Osteocyte (in vitro differentiated cells): ENCODE results near the gene SLC38A4. TPM values are rescaled to one million over a fixed set of nuclear protein-coding genes. Genes with fewer than 3 reads are reported as not detected.

Source experiments
- DNase-seq: peaks from one replicate; pipeline ENCODE4 v3.0.0; 2021; ENCODE audit warnings: mixed read lengths; ENCODE audit not compliant: unreplicated experiment; ENCODE audit errors: extremely low spot score
- H3K27ac Mint-ChIP-seq: one replicate; pipeline ENCODE4 v1.8.0; 2021; ENCODE audit warnings: mild to moderate bottlenecking, mixed read lengths; ENCODE audit not compliant: unreplicated experiment
- H3K27me3 Mint-ChIP-seq: one replicate; pipeline ENCODE4 v1.8.0; 2021; ENCODE audit warnings: mixed read lengths; ENCODE audit not compliant: unreplicated experiment
- H3K36me3 Mint-ChIP-seq: one replicate; pipeline ENCODE4 v1.8.0; 2021; ENCODE audit warnings: mixed read lengths; ENCODE audit not compliant: unreplicated experiment
- H3K4me1 Mint-ChIP-seq: one replicate; pipeline ENCODE4 v1.8.0; 2021; ENCODE audit warnings: mixed read lengths; ENCODE audit not compliant: unreplicated experiment
- H3K4me3 Mint-ChIP-seq: one replicate; pipeline ENCODE4 v1.8.0; 2021; ENCODE audit warnings: mild to moderate bottlenecking, moderate library complexity, mixed read lengths; ENCODE audit not compliant: unreplicated experiment
- H3K9me3 Mint-ChIP-seq: one replicate; pipeline ENCODE4 v1.8.0; 2021; ENCODE audit warnings: mixed read lengths; ENCODE audit not compliant: unreplicated experiment
- CTCF ChIP-seq: fragments of 200-600 bp; sonication (generic); IDR thresholded peaks from 2 replicates; pipeline ENCODE4 v1.5.0; 2021; ENCODE audit warnings: antibody characterized with exemption, mild to moderate bottlenecking, moderate library complexity
- total RNA-seq: library from RNA; stranded (reverse); gene quantifications from 2 replicates; pipeline ENCODE4 v1.2.1, GENCODE V29; 2021

The SLC38A4 gene
- total RNA-seq, 1 donor from 2014 or later = 11.4 TPM

DNA sequence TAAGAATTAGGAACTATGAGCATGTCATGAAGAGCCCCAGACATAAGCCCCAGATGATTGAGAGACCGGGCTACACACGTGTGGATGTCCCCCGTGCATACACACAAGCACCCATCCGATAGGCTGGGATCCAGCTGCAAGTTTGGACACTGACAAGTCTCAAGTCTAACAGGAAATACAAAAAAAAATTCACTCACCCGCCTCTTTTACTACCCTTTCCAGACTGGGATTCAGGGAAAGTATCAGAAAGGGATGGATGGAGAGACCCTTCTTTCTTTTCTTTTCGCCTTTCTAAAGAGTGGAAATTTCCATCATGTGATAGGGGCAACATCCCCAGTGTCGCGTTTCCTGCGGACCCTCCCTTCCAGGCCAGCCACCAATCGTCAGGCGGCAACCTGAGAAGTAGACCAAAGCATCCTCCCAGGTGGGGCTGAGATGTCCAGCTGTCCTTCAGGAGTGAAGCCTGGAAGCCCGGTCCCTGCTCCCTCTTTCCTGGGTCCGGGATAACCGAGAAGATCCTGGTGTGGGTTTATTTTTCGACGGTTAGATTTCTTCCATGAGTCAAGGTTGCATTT is 6.4 kb upstream of the SLC38A4 start:
- Mint-ChIP-seq H3K4me1 (peaks cover 18% of the 10 kb centered on the region), H3K27ac (no peak overlapping the region), H3K36me3 (peaks cover 2% of the 10 kb centered on the region), H3K27me3 (no peaks in the 10 kb centered on the region), H3K4me3 (peak overlapping the region; percentile 78), H3K9me3 (peaks cover 6% of the 10 kb centered on the region)
- TF ChIP-seq CTCF = no peak
- no peak for DNase-seq

- Mint-ChIP-seq H3K4me1 (peaks cover 18% of the 10 kb centered on the region), H3K9me3 (peaks cover 1% of the 10 kb centered on the region), H3K27ac (peak overlapping the region; percentile 28), H3K27me3 (no peaks in the 10 kb centered on the region), H3K36me3 (peaks cover under 1% of the 10 kb centered on the region), H3K4me3 (peak overlapping the region; percentile 78)
- DNase-seq = no peak
- no peak for TF ChIP-seq CTCF
Measured at GRCh38 chr12:46831335-46832129, 5.7 kb upstream of the SLC38A4 start.

DNA sequence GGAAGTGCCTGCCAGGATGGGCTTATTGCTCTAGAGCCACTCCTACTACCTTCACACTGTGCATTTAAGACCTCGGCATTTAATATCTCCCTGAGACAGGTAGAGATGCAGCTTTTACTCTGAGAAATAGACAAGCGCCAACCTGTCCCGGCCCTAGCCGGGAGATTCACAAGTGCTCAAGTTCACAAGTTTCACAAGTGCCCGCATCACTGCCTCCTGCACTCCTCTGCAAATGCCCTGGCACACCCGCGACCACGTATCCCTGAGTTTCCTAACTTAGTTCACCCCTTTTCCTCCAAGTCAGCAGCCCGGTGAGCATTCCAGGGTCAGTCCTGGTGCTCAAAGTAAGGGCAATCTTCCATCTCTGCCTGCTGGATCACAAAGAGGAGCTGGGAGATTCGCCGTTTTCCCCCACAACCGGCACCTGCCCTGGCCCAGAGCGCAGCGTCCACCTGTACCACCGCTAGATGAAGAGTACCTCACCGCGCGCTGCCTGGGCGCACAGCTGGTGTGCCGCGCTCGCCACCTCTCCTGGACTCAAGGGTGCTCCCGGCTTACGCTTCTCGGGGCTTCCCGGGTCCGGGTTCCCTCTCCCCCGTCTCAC is 5.0 kb upstream of the SLC38A4 start:
- H3K36me3 Mint-ChIP-seq = no peaks in the 10 kb centered on the region
- no peak for DNase-seq
- peaks cover 24% of the 10 kb centered on the region for H3K4me1 Mint-ChIP-seq
- no peaks in the 10 kb centered on the region for H3K9me3 Mint-ChIP-seq
- peak overlapping the region; percentile 78 for H3K4me3 Mint-ChIP-seq
- H3K27me3 Mint-ChIP-seq = no peaks in the 10 kb centered on the region
- no peak for TF ChIP-seq CTCF
- no peak overlapping the region for H3K27ac Mint-ChIP-seq

- peaks cover 42% of the 10 kb centered on the region for H3K4me1 Mint-ChIP-seq
- no peaks in the 10 kb centered on the region for H3K27me3 Mint-ChIP-seq
- H3K36me3 Mint-ChIP-seq = peaks cover 6% of the 10 kb centered on the region
- H3K9me3 Mint-ChIP-seq = peaks cover 16% of the 10 kb centered on the region
- peak overlapping the region; percentile 7 for H3K4me3 Mint-ChIP-seq
- H3K27ac Mint-ChIP-seq = no peak overlapping the region
- no peak for TF ChIP-seq CTCF
- DNase-seq = no peak
Measured at GRCh38 chr12:46824709-46825108, 1.1 kb downstream of the SLC38A4 start.

- Mint-ChIP-seq H3K36me3 (peaks cover 7% of the 10 kb centered on the region), H3K27me3 (no peaks in the 10 kb centered on the region), H3K27ac (no peak overlapping the region), H3K4me3 (no peak overlapping the region), H3K9me3 (peaks cover 16% of the 10 kb centered on the region), H3K4me1 (peaks cover 45% of the 10 kb centered on the region)
- no peak for TF ChIP-seq CTCF
- DNase-seq = no peak
Measured at GRCh38 chr12:46818642-46819041, 7.2 kb downstream of the SLC38A4 start.
